Activated naive CD4-positive, alpha-beta T cell treated with anti-CD3 and anti-CD28 coated beads, Interleukin-2, amount 50 U/mL, for 16 hours (primary cell): ENCODE measurements around the gene B4GALT5.

Experiments
- DNase-seq: peaks from one replicate; pipeline ENCODE4 v3.0.0-alpha.2; 2020

B4GALT5 gene

GRCh38 chr20:49597825-49598395 lies 115.8 kb downstream of the B4GALT5 start:
- DNase-seq, result no peak

GRCh38 chr20:49595811-49596561 lies 117.7 kb downstream of the B4GALT5 start:
- peak; percentile 14 for DNase-seq

- no peak for DNase-seq
These were observed 118.3 kb downstream of the B4GALT5 start for GRCh38 chr20:49595346-49595745.

GRCh38 chr20:49594931-49595315 lies 118.8 kb downstream of the B4GALT5 start:
- DNase-seq, result no peak

- DNase-seq, result peak; percentile 22
These were observed 119.3 kb downstream of the B4GALT5 start for GRCh38 chr20:49594143-49594930.

- DNase-seq, result no peak
These were observed 120.1 kb downstream of the B4GALT5 start for GRCh38 chr20:49593466-49594142.

- no peak for DNase-seq
These were observed 121.6 kb downstream of the B4GALT5 start for GRCh38 chr20:49592120-49592519.

GRCh38 chr20:49591217-49591865 lies 122.3 kb downstream of the B4GALT5 start:
- no peak for DNase-seq

- no peak for DNase-seq
These were observed 123.3 kb downstream of the B4GALT5 start for GRCh38 chr20:49590163-49591017.

GRCh38 chr20:49589747-49590146 lies 123.9 kb downstream of the B4GALT5 start:
- no peak for DNase-seq

GRCh38 chr20:49587111-49587570 lies 126.5 kb downstream of the B4GALT5 start:
- DNase-seq, result no peak

- no peak for DNase-seq
These were observed 128.0 kb downstream of the B4GALT5 start for GRCh38 chr20:49585585-49586245.

- no peak for DNase-seq
These were observed 129.0 kb downstream of the B4GALT5 start for GRCh38 chr20:49584418-49585382.

- DNase-seq, result no peak
These were observed 129.8 kb downstream of the B4GALT5 start for GRCh38 chr20:49583669-49584417.

GRCh38 chr20:49583343-49583668 lies 130.4 kb downstream of the B4GALT5 start:
- DNase-seq, result no peak
